Lower lobe of right lung (tissue), 2 donors: Measurements from ENCODE around the gene GSS. TPM values are rescaled to one million over a fixed set of nuclear protein-coding genes. Genes with fewer than 3 reads are reported as not detected.

Source experiments
- ATAC-seq, 2 donors: fragments of 200-7000 bp; cut with Tn5 transposase; one replicate each; pipeline ENCODE4 v1.9.1; 2020 to 2022; ENCODE audit warnings: mild to moderate bottlenecking in 2 of 2, moderate library complexity in 2 of 2
- DNase-seq: peaks from one replicate; pipeline ENCODE4 v3.0.0-alpha.2; 2020
- H3K27ac ChIP-seq: fragments of 200-600 bp; one replicate; pipeline ENCODE4 v1.8.0; 2022
- H3K27me3 ChIP-seq: fragments of 200-600 bp; one replicate; pipeline ENCODE4 v1.8.0; 2022; ENCODE audit warnings: low read depth
- H3K36me3 ChIP-seq: fragments of 200-600 bp; one replicate; pipeline ENCODE4 v1.8.0; 2022; ENCODE audit warnings: mild to moderate bottlenecking
- H3K4me1 ChIP-seq: fragments of 200-600 bp; one replicate; pipeline ENCODE4 v1.8.0; 2022
- H3K4me3 ChIP-seq: fragments of 200-600 bp; one replicate; pipeline ENCODE4 v1.8.0; 2022; ENCODE audit warnings: mild to moderate bottlenecking
- H3K9me3 ChIP-seq: fragments of 200-600 bp; one replicate; pipeline ENCODE4 v1.8.0; 2022
- intact Hi-C: fragments of 100-400 bp; cut with DNase I; formaldehyde crosslinking; loops from one replicate; pipeline ENCODE4 v1.11.0; 2022
- total RNA-seq: library from RNA; stranded (reverse); fragmentation: NEBNext Ultra II Directional; extraction: Animal tissue kit (Norgen Biotek cat#: 25700); gene quantifications from one replicate; pipeline ENCODE4 v1.2.1, GENCODE V29; 2021
- TF ChIP-seq, protein P1 (sequence below): fragments of 200-600 bp; IDR thresholded peaks from one replicate; pipeline ENCODE4 v1.8.0; 2022; ENCODE audit warnings: antibody characterized with exemption, mild to moderate bottlenecking
- donor health status: DM: no; HTN: yes; CAD: no; lungs with severe emphysema.

The GSS gene
- total RNA-seq, 1 donor from 2014 or later = 28.8 TPM

GRCh38 chr20:34983995-34984735 lies 28.6 kb upstream of the GSS start:
- ATAC-seq (no peak), DNase-seq (no peak)
- Histone ChIP-seq H3K4me3 (no peak overlapping the region), H3K27me3 (peaks cover 19% of the 10 kb centered on the region), H3K27ac (no peak overlapping the region), H3K4me1 (peaks cover 22% of the 10 kb centered on the region), H3K9me3 (no peaks in the 10 kb centered on the region), H3K36me3 (no peaks in the 10 kb centered on the region)
- TF ChIP-seq, protein P1, sequence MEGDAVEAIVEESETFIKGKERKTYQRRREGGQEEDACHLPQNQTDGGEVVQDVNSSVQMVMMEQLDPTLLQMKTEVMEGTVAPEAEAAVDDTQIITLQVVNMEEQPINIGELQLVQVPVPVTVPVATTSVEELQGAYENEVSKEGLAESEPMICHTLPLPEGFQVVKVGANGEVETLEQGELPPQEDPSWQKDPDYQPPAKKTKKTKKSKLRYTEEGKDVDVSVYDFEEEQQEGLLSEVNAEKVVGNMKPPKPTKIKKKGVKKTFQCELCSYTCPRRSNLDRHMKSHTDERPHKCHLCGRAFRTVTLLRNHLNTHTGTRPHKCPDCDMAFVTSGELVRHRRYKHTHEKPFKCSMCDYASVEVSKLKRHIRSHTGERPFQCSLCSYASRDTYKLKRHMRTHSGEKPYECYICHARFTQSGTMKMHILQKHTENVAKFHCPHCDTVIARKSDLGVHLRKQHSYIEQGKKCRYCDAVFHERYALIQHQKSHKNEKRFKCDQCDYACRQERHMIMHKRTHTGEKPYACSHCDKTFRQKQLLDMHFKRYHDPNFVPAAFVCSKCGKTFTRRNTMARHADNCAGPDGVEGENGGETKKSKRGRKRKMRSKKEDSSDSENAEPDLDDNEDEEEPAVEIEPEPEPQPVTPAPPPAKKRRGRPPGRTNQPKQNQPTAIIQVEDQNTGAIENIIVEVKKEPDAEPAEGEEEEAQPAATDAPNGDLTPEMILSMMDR = no peak
- intact Hi-C loops = no loop called here

GRCh38 chr20:34983089-34983820 lies 27.6 kb upstream of the GSS start:
- Histone ChIP-seq H3K36me3 (no peaks in the 10 kb centered on the region), H3K4me1 (peaks cover 20% of the 10 kb centered on the region), H3K27ac (no peak overlapping the region), H3K4me3 (no peak overlapping the region), H3K27me3 (peaks cover 19% of the 10 kb centered on the region), H3K9me3 (no peaks in the 10 kb centered on the region)
- intact Hi-C loops = no loop called here
- ATAC-seq (no peak), DNase-seq (no peak)
- TF ChIP-seq, protein P1 = no peak

- no peak overlapping the region for H3K4me3 ChIP-seq
- no peak overlapping the region for H3K27ac ChIP-seq
- H3K36me3 ChIP-seq = no peaks in the 10 kb centered on the region
- DNase-seq = no peak
- peaks cover 19% of the 10 kb centered on the region for H3K27me3 ChIP-seq
- intact Hi-C loops = no loop called here
- no peaks in the 10 kb centered on the region for H3K9me3 ChIP-seq
- H3K4me1 ChIP-seq = peaks cover 12% of the 10 kb centered on the region
- TF ChIP-seq, protein P1 = no peak
- no peak for ATAC-seq
Measured at GRCh38 chr20:34982270-34983088, 26.9 kb upstream of the GSS start.

GRCh38 chr20:34980543-34981233 lies 25.1 kb upstream of the GSS start:
- Histone ChIP-seq H3K4me3 (no peak overlapping the region), H3K27me3 (peaks cover 19% of the 10 kb centered on the region), H3K27ac (no peak overlapping the region), H3K36me3 (no peaks in the 10 kb centered on the region), H3K9me3 (no peaks in the 10 kb centered on the region), H3K4me1 (peaks cover 6% of the 10 kb centered on the region)
- TF ChIP-seq, protein P1 = no peak
- ATAC-seq = no peak
- no peak for DNase-seq
- intact Hi-C loops = no loop called here
